K562 (cell line): ENCODE data around the gene IDI2. TPM values are rescaled to one million over a fixed set of nuclear protein-coding genes. Genes with fewer than 3 reads are reported as not detected.

Experiments used
- ATAC-seq: fragments of 200-7000 bp; cut with Tn5 transposase; 3 replicates; pipeline ENCODE4 v1.9.1; 2020; ENCODE audit warnings: moderate library complexity
- BruUV-seq: library from RNA; stranded (reverse); fragments of 400-500 nt; replicated peaks from 2 replicates; lab custom pipeline; 2021; lab: Mats Ljungman, UMichigan
- CTCF ChIA-PET: fragments of 300-600 bp; formaldehyde crosslinking; extraction: SDS; loops from one replicate; lab custom pipeline; 2021; ENCODE audit warnings: low intra/inter-chr PET ratio; lab: Yijun Ruan, JAX
- POLR2A ChIA-PET: fragments of 300-600, 350-650 bp; sonication (Branson Sonifier 250); formaldehyde crosslinking; extraction: SDS; loops from one replicate; lab custom pipeline; 2021; ENCODE audit warnings: antibody characterized with exemption, inconsistent platforms; lab: Yijun Ruan, JAX
- DNase-seq, 4 experiments: peaks; one replicate each; pipeline versions ENCODE4 v3.0.0 to v3.0.0-alpha.2; 2011 to 2018; ENCODE audit warnings: low spot score in 3 of 4, mixed read lengths in 3 of 4; ENCODE audit errors: extremely low read depth in 1 of 4
- FAIRE-seq: peaks from 2 replicates; lab custom pipeline; 2011; peaks lifted over from hg19 to GRCh38; lab: Jason Lieb, UNC
- H2AFZ ChIP-seq: 2 replicates; pipeline ENCODE4 v1.6.0; 2011; ENCODE audit warnings: low read depth, low read length, control low read depth, inconsistent platforms
- H3K27ac ChIP-seq: fragments of 200-600 bp; 3 replicates; pipeline ENCODE4 v1.8.0; 2011; ENCODE audit warnings: low read depth, mild to moderate bottlenecking, control low read depth, inconsistent platforms, low read length, moderate library complexity, mixed read lengths; ENCODE audit errors: extremely low read depth
- H3K27me3 ChIP-seq, 2 experiments: fragments of 300-600 bp in 1 of 2; 2 replicates in 1 of 2; 3 replicates in 1 of 2; pipeline versions ENCODE4 v1.6.0 to v1.8.0; 2011; ENCODE audit warnings: inconsistent platforms in 2 of 2, low read length in 2 of 2, mild to moderate bottlenecking in 1 of 2, mixed read lengths in 1 of 2, moderate library complexity in 1 of 2; ENCODE audit not compliant: control insufficient read depth in 2 of 2, insufficient read depth in 2 of 2
- H3K36me3 ChIP-seq: fragments of 300-600 bp; 3 replicates; pipeline ENCODE4 v1.8.0; 2011; ENCODE audit warnings: mild to moderate bottlenecking, low read length, inconsistent platforms; ENCODE audit not compliant: control insufficient read depth, insufficient read depth
- H3K4me1 ChIP-seq, 2 experiments: fragments of 200-600 bp in 1 of 2; replicated peaks in 1 of 2; 2 replicates in 1 of 2; 3 replicates in 1 of 2; pipeline versions ENCODE4 v1.5.1 to v1.8.0; 2011; ENCODE audit warnings: inconsistent platforms in 2 of 2, low read length in 2 of 2, mild to moderate bottlenecking in 1 of 2, mixed read lengths in 1 of 2, moderate library complexity in 1 of 2; ENCODE audit not compliant: control insufficient read depth in 2 of 2, insufficient read depth in 2 of 2
- H3K4me2 ChIP-seq: 2 replicates; pipeline ENCODE4 v1.6.1; 2011; ENCODE audit warnings: low read length, control low read depth, inconsistent platforms, mixed read lengths; ENCODE audit not compliant: insufficient read depth
- H3K4me3 ChIP-seq: fragments of 200-600 bp; sonication (generic), shearing (Covaris generic); 2 replicates; pipeline ENCODE4 v1.5.1; 2016; ENCODE audit warnings: control low read depth, inconsistent platforms
- H3K79me2 ChIP-seq: fragments of 200-600 bp; 3 replicates; pipeline ENCODE4 v1.8.0; 2011; ENCODE audit warnings: low read length, inconsistent platforms; ENCODE audit not compliant: control insufficient read depth, insufficient read depth
- H3K9ac ChIP-seq, 2 experiments: 2 replicates each; pipeline versions ENCODE4 v1.6.0 to v1.6.1; 2011; ENCODE audit warnings: low read depth in 2 of 2, low read length in 2 of 2, control low read depth in 1 of 2, inconsistent platforms in 1 of 2, mild to moderate bottlenecking in 1 of 2, mixed read lengths in 1 of 2; ENCODE audit not compliant: insufficient read depth in 1 of 2
- H3K9me1 ChIP-seq: one replicate; pipeline ENCODE4 v1.6.0; 2011; ENCODE audit warnings: inconsistent platforms, mild to moderate bottlenecking, low read length, moderate library complexity; ENCODE audit not compliant: control insufficient read depth, insufficient read depth
- H3K9me3 ChIP-seq: replicated peaks from 2 replicates; pipeline ENCODE4 v1.5.1; 2011; ENCODE audit warnings: low read depth, low read length, inconsistent platforms; ENCODE audit not compliant: control insufficient read depth, insufficient read depth
- H4K20me1 ChIP-seq: replicated peaks from 2 replicates; pipeline ENCODE4 v1.6.1; 2011; ENCODE audit warnings: low read length, inconsistent platforms, mixed read lengths; ENCODE audit not compliant: control insufficient read depth, insufficient read depth
- COPS2 ChIP-seq: fragments of 450-650 bp; conservative IDR thresholded peaks from 2 replicates; pipeline ENCODE4 v1.6.1; 2016; ENCODE audit warnings: mild to moderate bottlenecking, moderate library complexity
- DNMT1 ChIP-seq: fragments of 450-650 bp; IDR thresholded peaks from 2 replicates; pipeline ENCODE4 v1.6.1; 2016; ENCODE audit warnings: antibody characterized with exemption, mild to moderate bottlenecking
- ELF2 ChIP-seq: fragments of 250-450 bp; sonication (Bioruptor Pico); IDR thresholded peaks from 2 replicates; pipeline ENCODE4 v1.5.0; 2021; ENCODE audit warnings: mild to moderate bottlenecking
- KAT8 ChIP-seq: fragments of 450-650 bp; IDR thresholded peaks from 2 replicates; pipeline ENCODE4 v1.6.1; 2016; ENCODE audit warnings: low read depth, mild to moderate bottlenecking
- MAZ ChIP-seq, 2 experiments: fragments of 450-650 bp in 1 of 2; sonication (generic) in 1 of 2; formaldehyde crosslinking; IDR thresholded peaks in 1 of 2; conservative IDR thresholded peaks in 1 of 2; 2 replicates each; pipeline versions ENCODE4 v1.4.0 to v1.5.0; 2020; ENCODE audit warnings: mild to moderate bottlenecking in 1 of 2, missing genetic modification reagents in 1 of 2
- MTA2 ChIP-seq: fragments of 450-650 bp; IDR thresholded peaks from 2 replicates; pipeline ENCODE4 v1.6.1; 2016; ENCODE audit warnings: low read depth
- SMARCB1 ChIP-seq: IDR thresholded peaks from 2 replicates; pipeline ENCODE4 v1.6.1; 2011; ENCODE audit warnings: improper control_type of control experiment, low read depth; ENCODE audit not compliant: insufficient read length
- TAF9B ChIP-seq: fragments of 450-650 bp; IDR thresholded peaks from 2 replicates; pipeline ENCODE4 v1.6.1; 2018; ENCODE audit warnings: mild to moderate bottlenecking; ENCODE audit not compliant: partially characterized antibody
- TAL1 ChIP-seq: fragments of 450-650 bp; IDR thresholded peaks from 2 replicates; pipeline ENCODE4 v1.6.1; 2016; ENCODE audit warnings: mild to moderate bottlenecking
- TFAP4 ChIP-seq: sonication (generic); formaldehyde crosslinking; IDR thresholded peaks from 2 replicates; pipeline ENCODE4 v1.8.0; 2022; ENCODE audit warnings: missing genetic modification reagents, mild to moderate bottlenecking, moderate library complexity, borderline replicate concordance
- THAP12 ChIP-seq: fragments of 250-450 bp; sonication (Bioruptor Pico); IDR thresholded peaks from 2 replicates; pipeline ENCODE4 v1.9.0; 2021; ENCODE audit warnings: mild to moderate bottlenecking, inconsistent platforms
- ZNF217 ChIP-seq: sonication (generic); formaldehyde crosslinking; IDR thresholded peaks from 2 replicates; pipeline ENCODE4 v1.8.0; 2022; ENCODE audit warnings: mild to moderate bottlenecking, missing genetic modification reagents
- ZNF280A ChIP-seq: fragments of 450-650 bp; IDR thresholded peaks from 2 replicates; pipeline ENCODE4 v1.6.1; 2018; ENCODE audit warnings: mild to moderate bottlenecking, low read depth; ENCODE audit not compliant: partially characterized antibody
- ZNF398 ChIP-seq: fragments of 250-450 bp; sonication (Bioruptor Pico); IDR thresholded peaks from 2 replicates; pipeline ENCODE4 v1.8.0; 2021; ENCODE audit warnings: moderate library complexity, mild to moderate bottlenecking, inconsistent platforms
- ZNF507 ChIP-seq: conservative IDR thresholded peaks from 2 replicates; pipeline ENCODE4 v1.6.1; 2017; ENCODE audit warnings: missing genetic modification characterization, missing compliant biosample characterization
- ZNF561 ChIP-seq: fragments of 450-650 bp; formaldehyde crosslinking; conservative IDR thresholded peaks from 2 replicates; pipeline ENCODE4 v1.4.0; 2020; ENCODE audit warnings: mild to moderate bottlenecking, moderate library complexity
- ZNF696 ChIP-seq: fragments of 250-450 bp; sonication (Bioruptor Pico); conservative IDR thresholded peaks from 2 replicates; pipeline ENCODE4 v1.4.0; 2020; ENCODE audit warnings: mild to moderate bottlenecking, moderate library complexity
- WGBS: fragments of 100-300 bp; shearing (Covaris generic); methylation state at CpG from one replicate; pipeline ENCODE4 v1.1.6; 2016; ENCODE audit warnings: low coverage, mixed read lengths; ENCODE audit not compliant: insufficient coverage; ENCODE audit errors: missing lambda C conversion rate; 5-methylcytosine and 5-hydroxymethylcytosine counted together
- in situ Hi-C: fragments of 300-500 bp; cut with MboI; formaldehyde crosslinking; loops from 4 replicates; pipeline ENCODE4 v1.15.0; 2018; ENCODE audit warnings: inconsistent platforms, mixed read lengths
- intact Hi-C: fragments of 100-400 bp; cut with micrococcal nuclease; formaldehyde crosslinking; loops from 2 replicates; pipeline ENCODE4 v1.14.2; 2022
- polyA plus RNA-seq, 8 experiments: library from polyadenylated mRNA; depleted of rRNA in 4 of 8; stranded (reverse) in 5 of 8; unstranded in 3 of 8; fragments of >200 nt; fragmentation: Nextera tagmentation in 2 of 8; fragmentation: Illumina TruSeq in 1 of 8; extraction: Ambion mirVana in 2 of 8; extraction: Trizol in 1 of 8; gene quantifications; 2 replicates each; pipeline versions ENCODE4 v1.2.1 to v1.2.3, GENCODE V29; 2011 to 2014; ENCODE audit warnings: inconsistent platforms in 1 of 8, missing spikeins in 1 of 8
- total RNA-seq, 7 experiments: library from RNA; depleted of rRNA in 6 of 7; stranded (reverse); fragments of >200 nt in 6 of 7; fragmentation: Illumina TruSeq in 2 of 7; extraction: Trizol in 2 of 7; gene quantifications; 2 replicates each; pipeline versions ENCODE4 v1.2.1 to v1.2.3, GENCODE V29; 2011 to 2021; ENCODE audit warnings: low replicate concordance in 1 of 7

IDI2 gene
- total and polyA plus RNA-seq, 9 of the 15 experiments (the other 6 are each of a cell fraction or from before 2014, with no cell fraction given), result not detected

- in situ Hi-C loops (loop anchor here (5.0 kb wide), 1 partner anchor 53 kb away; the partner anchor contains the start of gene LARP4B), intact Hi-C loops (loop anchor here (5.0 kb wide), 1 partner anchor 53 kb away; the partner anchor contains the start of gene LARP4B)
- WGBS, result 82% methylated on average over 2 of the region's 2 CpGs
- peaks cover 17% of the 10 kb centered on the region; the same call in 2 of the 3 replicates for H3K36me3 ChIP-seq
- FAIRE-seq (no peak), DNase-seq (no peak), ATAC-seq (no peak)
- no peak overlapping the region for H3K4me3 ChIP-seq
- no peaks in the 10 kb centered on the region for H3K9me1 ChIP-seq
- H3K4me2 ChIP-seq, result no peak overlapping the region
- H4K20me1 ChIP-seq, result peaks cover 14% of the 10 kb centered on the region; the same call in 1 of the 2 replicates
- H3K27ac ChIP-seq, result no peak overlapping the region
- peaks cover 34% of the 10 kb centered on the region for H3K79me2 ChIP-seq
- H3K4me1 ChIP-seq, result peaks cover 15 to 25% of the 10 kb centered on the region in 2 experiments
- peaks cover 7% of the 10 kb centered on the region for H3K9me3 ChIP-seq
- no peak overlapping the region for H3K9ac ChIP-seq
- BruUV-seq, result no TSS peak
- H3K27me3 ChIP-seq, result no peaks in the 10 kb centered on the region
- POLR2A ChIA-PET, result interaction anchor here (0.5 to 1.5 kb wide), 4 partner anchors 12 to 187 kb away, joined by 3 to 4 read pairs (median 4); no protein-coding TSS in a partner anchor
- no peak overlapping the region for H2AFZ ChIP-seq
- CTCF ChIA-PET, result no interaction called here
- TF ChIP-seq DNMT1, result no peak
- TF ChIP-seq ELF2 (CRISPR knock-in tag), result no peak
- no peak for TF ChIP-seq ZNF217 (CRISPR knock-in tag)
- no peak for TF ChIP-seq ZNF696
- no peak for TF ChIP-seq SMARCB1
- TF ChIP-seq MTA2, result no peak
- no peak for TF ChIP-seq THAP12 (CRISPR knock-in tag)
- TF ChIP-seq ZNF507, result no peak
- no peak for TF ChIP-seq TAF9B
- TF ChIP-seq ZNF280A, result no peak
- no peak for TF ChIP-seq ZNF398 (CRISPR knock-in tag)
- no peak for TF ChIP-seq COPS2
- no peak for TF ChIP-seq ZNF561 (CRISPR knock-in tag)
- no peak for TF ChIP-seq TFAP4 (CRISPR knock-in tag)
- no peak for TF ChIP-seq KAT8
- no peak for TF ChIP-seq MAZ (CRISPR knock-in tag; conservative IDR thresholded peaks at IDR 0.05 in 1 of 2, IDR thresholded peaks at IDR 0.05 in 1 of 2)
- TF ChIP-seq TAL1, result no peak
These were observed 40.3 kb downstream of the IDI2 start for GRCh38 chr10:985361-985760.
